GM19238 (cell line): ENCODE measurements around the gene DUSP19.

Experiments used
- DNase-seq: peaks from one replicate; pipeline ENCODE4 v3.0.0; 2011; ENCODE audit warnings: low spot score; ENCODE audit not compliant: insufficient read length

Gene DUSP19

GRCh38 chr2:183068561-183068960, 10.0 kb upstream of the DUSP19 start:
- DNase-seq: no peak

- no peak for DNase-seq
Observed at GRCh38 chr2:183069174-183069573, 9.4 kb upstream of the DUSP19 start.

- DNase-seq: no peak
Observed at GRCh38 chr2:183070942-183071844, 7.4 kb upstream of the DUSP19 start.

- DNase-seq: no peak
Observed at GRCh38 chr2:183072177-183072576, 6.4 kb upstream of the DUSP19 start.

GRCh38 chr2:183078163-183078463, 434 bp upstream of the DUSP19 start:
- DNase-seq: no peak

GRCh38 chr2:183079139-183079775, 710 bp downstream of the DUSP19 start:
- no peak for DNase-seq

- no peak for DNase-seq
Observed at GRCh38 chr2:183081911-183082310, 3.4 kb downstream of the DUSP19 start.

GRCh38 chr2:183088061-183088460, 9.5 kb downstream of the DUSP19 start:
- DNase-seq: no peak

GRCh38 chr2:183089192-183089851, 10.8 kb downstream of the DUSP19 start:
- no peak for DNase-seq

- no peak for DNase-seq
Observed at GRCh38 chr2:183091318-183091953, 12.9 kb downstream of the DUSP19 start.

- no peak for DNase-seq
Observed at GRCh38 chr2:183091954-183092345, 13.4 kb downstream of the DUSP19 start.

- DNase-seq: no peak
Observed at GRCh38 chr2:183093857-183094657, 15.5 kb downstream of the DUSP19 start.

- no peak for DNase-seq
Observed at GRCh38 chr2:183105402-183106134, 27.0 kb downstream of the DUSP19 start.

- DNase-seq: no peak
Observed at GRCh38 chr2:183112577-183112976, 34.0 kb downstream of the DUSP19 start.

GRCh38 chr2:183113630-183114029, 35.1 kb downstream of the DUSP19 start:
- DNase-seq: no peak

- DNase-seq: no peak
Observed at GRCh38 chr2:183117226-183117625, 38.7 kb downstream of the DUSP19 start.

- DNase-seq: no peak
Observed at GRCh38 chr2:183123117-183123958, 44.8 kb downstream of the DUSP19 start.

- no peak for DNase-seq
Observed at GRCh38 chr2:183123959-183124221, 45.3 kb downstream of the DUSP19 start.

- peak; percentile 45 for DNase-seq
Observed at GRCh38 chr2:183124222-183124956, 45.8 kb downstream of the DUSP19 start, which contains the start of gene NUP35. Gene NUP35, plus strand, starts transcription at chr2:183124443. Its CDS starts 15 bp downstream, at chr2:183124458.
